Neural progenitor cell (in vitro differentiated cells): ENCODE results near the gene KCNMA1.

Source experiments
- EZH2 ChIP-seq: fragments of 200-600 bp; sonication (generic); IDR thresholded peaks from 2 replicates; pipeline ENCODE4 v1.6.1; 2017; ENCODE audit warnings: antibody characterized with exemption, mild to moderate bottlenecking, moderate library complexity
- EZH2phosphoT487 ChIP-seq: fragments of 200-600 bp; sonication (generic); IDR thresholded peaks from 2 replicates; pipeline ENCODE4 v1.6.1; 2017; ENCODE audit warnings: antibody characterized with exemption
- TF ChIP-seq, protein P1 (sequence below): fragments of 200-600 bp; sonication (generic); IDR thresholded peaks from 2 replicates; pipeline ENCODE4 v1.5.1; 2017; ENCODE audit warnings: antibody characterized with exemption, mild to moderate bottlenecking

DNA sequence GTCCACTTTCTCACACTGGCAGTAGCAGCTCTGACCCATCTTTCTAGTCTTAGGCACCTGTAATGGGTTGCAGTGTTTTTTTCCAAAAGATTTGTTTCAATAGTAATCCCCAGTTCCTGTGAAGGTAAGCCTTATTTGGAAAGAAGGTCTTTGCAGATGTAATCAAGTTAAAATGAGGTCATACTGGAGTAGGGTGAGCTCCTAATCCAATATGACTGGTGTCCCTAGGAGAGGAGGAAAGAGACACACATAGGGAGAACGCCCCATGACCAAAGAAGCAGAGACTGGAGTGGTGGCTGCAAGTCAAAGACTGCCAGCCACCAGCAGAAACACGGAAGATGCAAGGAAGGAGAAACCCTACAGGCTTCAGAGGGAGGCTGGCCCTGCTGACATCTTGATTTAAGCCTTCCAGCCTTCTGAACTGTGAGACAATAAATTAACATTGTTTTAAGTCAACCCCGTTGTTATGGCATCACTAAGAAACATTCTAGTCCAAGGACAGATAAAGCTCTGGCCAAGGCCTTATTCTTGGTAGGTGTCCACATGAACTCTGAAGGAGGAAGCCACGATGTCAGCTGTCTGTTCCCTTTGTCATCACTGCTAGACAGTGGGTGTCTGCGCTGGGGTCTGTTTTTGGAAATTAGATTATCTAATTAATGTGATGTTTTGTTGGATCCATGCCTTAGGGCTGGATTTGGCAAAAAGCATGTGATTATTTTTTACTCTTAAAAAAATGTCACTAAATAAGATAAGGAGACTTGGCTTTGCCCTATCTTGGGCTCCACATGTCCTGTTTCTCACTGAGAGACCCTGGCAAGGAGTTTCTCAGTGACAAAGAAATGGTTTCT lies 214.9 kb downstream of the KCNMA1 start:
- TF ChIP-seq, protein P1, sequence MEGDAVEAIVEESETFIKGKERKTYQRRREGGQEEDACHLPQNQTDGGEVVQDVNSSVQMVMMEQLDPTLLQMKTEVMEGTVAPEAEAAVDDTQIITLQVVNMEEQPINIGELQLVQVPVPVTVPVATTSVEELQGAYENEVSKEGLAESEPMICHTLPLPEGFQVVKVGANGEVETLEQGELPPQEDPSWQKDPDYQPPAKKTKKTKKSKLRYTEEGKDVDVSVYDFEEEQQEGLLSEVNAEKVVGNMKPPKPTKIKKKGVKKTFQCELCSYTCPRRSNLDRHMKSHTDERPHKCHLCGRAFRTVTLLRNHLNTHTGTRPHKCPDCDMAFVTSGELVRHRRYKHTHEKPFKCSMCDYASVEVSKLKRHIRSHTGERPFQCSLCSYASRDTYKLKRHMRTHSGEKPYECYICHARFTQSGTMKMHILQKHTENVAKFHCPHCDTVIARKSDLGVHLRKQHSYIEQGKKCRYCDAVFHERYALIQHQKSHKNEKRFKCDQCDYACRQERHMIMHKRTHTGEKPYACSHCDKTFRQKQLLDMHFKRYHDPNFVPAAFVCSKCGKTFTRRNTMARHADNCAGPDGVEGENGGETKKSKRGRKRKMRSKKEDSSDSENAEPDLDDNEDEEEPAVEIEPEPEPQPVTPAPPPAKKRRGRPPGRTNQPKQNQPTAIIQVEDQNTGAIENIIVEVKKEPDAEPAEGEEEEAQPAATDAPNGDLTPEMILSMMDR = no peak
- no peak for TF ChIP-seq EZH2phosphoT487
- no peak for TF ChIP-seq EZH2
